SKM-1 treated with dmso at 0.1 percent for 144 hours (cell line): ENCODE measurements around the gene GOLGA3.
A peak's percentile ranks its signal among the peaks of the same experiment; 100 is the strongest.
"Not testable (repeated sequence)": the region's sequence is repeated elsewhere in the genome, so short reads cannot be mapped to it uniquely, and the experiment has no call there.

Source experiments
- DNase-seq: peaks from one replicate; lab custom pipeline; 2025; ENCODE audit not compliant: unreplicated experiment; lab: John Stamatoyannopoulos, UW

The GOLGA3 gene, protein sequence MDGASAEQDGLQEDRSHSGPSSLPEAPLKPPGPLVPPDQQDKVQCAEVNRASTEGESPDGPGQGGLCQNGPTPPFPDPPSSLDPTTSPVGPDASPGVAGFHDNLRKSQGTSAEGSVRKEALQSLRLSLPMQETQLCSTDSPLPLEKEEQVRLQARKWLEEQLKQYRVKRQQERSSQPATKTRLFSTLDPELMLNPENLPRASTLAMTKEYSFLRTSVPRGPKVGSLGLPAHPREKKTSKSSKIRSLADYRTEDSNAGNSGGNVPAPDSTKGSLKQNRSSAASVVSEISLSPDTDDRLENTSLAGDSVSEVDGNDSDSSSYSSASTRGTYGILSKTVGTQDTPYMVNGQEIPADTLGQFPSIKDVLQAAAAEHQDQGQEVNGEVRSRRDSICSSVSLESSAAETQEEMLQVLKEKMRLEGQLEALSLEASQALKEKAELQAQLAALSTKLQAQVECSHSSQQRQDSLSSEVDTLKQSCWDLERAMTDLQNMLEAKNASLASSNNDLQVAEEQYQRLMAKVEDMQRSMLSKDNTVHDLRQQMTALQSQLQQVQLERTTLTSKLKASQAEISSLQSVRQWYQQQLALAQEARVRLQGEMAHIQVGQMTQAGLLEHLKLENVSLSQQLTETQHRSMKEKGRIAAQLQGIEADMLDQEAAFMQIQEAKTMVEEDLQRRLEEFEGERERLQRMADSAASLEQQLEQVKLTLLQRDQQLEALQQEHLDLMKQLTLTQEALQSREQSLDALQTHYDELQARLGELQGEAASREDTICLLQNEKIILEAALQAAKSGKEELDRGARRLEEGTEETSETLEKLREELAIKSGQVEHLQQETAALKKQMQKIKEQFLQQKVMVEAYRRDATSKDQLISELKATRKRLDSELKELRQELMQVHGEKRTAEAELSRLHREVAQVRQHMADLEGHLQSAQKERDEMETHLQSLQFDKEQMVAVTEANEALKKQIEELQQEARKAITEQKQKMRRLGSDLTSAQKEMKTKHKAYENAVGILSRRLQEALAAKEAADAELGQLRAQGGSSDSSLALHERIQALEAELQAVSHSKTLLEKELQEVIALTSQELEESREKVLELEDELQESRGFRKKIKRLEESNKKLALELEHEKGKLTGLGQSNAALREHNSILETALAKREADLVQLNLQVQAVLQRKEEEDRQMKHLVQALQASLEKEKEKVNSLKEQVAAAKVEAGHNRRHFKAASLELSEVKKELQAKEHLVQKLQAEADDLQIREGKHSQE (N-terminal part only)

DNA sequence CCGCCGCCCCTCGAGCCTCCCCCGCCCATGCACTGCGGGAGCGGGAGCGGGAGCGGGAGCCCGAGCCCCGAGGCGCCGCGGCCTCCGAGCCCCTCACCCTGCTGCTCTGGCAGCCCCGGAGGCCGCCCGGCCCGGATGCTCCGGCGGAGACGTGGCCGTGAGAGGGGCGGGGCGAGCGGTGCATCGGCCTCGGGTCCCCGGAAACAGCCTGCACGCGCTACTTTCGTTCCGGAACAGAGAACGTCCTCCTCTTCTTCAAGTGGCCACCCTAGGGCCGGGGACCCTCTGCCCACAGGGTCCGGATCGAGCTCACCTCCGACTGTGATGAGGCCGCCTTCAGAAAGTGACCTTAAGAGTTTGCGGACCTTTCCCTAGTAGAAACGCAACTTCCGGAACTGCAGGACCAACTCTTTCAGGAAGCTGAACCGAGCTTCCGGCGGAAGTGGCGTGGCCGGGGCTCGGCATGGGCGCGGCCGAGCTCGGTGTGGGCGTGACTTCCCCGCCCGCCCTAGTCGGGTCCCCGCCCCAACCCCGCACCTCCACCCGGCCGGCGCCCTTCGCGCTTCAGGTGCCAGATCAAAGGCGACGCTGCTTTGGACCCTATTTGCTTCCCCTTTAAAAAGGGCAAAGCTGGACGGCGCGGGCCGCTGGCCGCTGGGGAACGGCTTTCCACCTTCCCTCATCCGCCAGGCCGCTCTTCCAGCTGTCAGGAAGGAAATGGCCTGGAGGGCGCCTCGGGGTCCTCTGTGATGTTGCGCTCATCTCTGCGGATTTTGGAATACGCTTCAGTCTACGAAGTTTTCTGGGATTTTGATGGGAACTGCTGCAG lies at the start of gene GOLGA3:
GOLGA3 (minus strand) TSS at position 164 of the 829 bp plus-strand sequence. CDS start 6,741 bp downstream, outside the sequence.
- DNase-seq: peak; percentile 39

DNA sequence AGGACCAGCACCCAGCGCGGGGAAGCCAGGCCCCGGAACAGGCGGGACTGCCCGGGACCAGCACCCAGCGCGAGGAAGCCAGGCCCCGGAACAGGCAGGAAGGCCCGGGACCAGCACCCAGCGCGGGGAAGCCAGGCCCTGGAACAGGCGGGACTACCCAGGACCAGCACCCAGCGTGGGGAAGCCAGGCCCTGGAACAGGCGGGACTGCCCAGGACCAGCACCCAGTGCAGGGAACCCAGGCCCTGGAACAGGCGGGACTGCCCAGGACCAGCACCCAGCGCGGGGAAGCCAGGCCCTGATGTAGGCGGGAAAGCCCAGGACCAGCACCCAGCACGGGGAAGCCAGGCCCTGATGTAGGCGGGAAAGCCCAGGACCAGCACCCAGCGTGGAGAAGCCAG lies 46.0 kb upstream of the GOLGA3 start:
- not testable (repeated sequence) for DNase-seq

DNA sequence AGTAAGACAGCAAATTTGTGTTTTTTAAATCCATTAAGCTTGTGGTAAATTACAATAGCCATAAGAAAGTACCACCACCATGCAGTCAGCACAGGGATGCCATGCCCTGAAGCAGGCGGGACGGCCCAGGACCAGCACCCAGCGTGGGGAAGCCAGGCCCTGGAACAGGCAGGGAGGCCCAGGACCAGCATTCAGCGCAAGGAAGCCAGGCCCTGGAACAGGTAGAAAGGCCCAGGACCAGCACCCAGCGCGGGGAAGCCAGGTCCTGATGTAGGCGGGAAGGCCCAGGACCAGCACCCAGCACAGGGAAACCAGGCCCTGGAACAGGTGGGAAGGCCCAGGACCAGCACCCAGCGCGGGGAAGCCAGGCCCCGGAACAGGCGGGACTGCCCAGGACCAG lies 45.5 kb upstream of the GOLGA3 start:
- no peak for DNase-seq

DNA sequence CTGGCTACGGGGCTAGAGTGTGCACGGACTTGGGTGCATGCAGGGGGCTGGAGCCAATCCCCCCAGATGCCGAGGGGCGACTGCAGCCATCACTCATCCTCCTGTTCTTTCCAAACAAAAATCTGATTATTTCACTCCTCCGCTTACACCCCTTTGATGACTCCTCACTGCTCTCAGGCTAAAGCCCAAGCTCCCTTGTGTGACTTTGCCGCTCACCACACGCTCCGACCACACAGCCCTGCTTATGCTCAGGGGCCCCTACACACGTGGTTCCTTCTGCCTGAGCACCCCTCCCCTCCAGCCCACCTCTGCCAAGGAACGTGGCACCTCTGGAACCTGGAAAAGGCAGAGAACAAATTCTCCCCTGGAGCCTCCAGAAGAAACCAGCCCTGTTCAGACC lies 45.1 kb upstream of the GOLGA3 start:
- DNase-seq: no peak

DNA sequence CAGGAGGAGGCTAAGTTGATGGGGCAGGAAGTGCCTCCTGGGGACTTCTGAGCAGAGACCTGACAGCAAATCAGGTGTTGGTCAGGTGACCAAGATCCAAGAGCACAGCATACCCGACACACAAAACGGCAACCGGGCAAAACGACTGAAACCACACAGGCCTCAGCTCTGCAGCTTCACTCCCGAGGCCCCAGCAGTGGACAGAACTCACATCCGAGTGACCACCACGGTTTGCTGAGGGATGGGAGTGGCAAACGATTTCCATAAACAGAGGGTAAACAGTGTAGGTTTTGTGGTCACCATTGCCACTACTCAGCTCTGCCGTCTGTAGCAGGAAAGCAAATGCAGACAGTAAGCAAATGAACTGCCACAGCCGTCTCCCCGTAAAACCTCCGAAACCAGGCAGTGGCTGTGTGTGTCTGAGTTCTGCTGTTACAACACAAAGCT lies 44.3 kb upstream of the GOLGA3 start:
- DNase-seq: no peak

DNA sequence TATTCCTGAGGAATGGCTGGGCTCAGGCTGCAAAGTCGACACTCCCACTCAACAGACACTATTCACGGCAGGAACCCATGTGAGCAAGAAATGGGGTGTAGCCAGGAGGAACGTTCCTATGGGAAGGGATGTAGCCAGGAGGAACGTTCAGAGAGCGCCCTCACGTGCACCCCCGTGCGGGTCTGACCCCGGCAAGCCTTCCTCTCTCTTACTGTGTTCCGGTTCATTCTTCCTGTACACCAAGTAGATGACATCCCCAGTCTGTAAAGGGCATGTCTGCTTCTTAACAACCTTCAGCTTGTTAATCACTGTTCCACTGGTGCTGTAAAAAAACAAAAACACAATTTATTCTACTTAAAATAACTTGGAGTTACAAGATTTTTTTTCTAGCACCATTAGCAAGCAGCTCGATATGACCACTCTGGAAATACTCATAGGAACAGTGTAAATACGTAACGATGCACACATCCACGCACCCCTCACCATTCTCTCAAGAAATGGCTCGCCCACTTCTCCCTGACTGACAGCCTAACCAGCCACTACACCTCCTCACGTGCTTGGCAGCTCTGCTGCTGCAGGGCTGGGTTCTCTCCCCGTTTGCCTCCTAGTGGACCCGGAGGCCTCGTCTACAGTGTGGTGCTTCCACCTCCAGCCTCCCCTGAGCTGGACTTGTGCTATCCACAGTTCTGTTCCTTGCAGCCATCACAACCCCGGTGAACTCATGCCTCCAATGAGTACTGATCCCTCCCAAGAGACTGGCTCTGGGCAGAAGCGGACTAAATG lies 43.6 kb upstream of the GOLGA3 start:
- DNase-seq: no peak

DNA sequence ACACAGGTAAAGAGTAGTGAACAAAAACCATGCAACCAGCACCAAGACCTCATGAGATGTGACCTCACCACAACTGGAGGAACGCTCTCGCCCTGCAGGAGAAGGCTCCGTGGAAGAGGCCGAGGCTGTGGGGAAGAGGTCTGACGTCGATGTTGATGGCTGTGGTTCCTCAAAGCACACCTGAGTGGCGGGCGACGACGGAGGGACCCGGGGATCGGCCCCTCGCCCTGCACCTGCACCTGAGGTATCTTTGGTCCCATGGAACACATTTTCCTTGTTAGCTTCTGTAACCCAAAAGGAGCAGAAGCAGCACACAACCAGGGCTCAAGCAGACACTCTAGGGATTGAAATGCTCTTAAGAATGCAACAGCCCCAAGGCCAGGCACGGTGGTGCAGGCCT lies 40.9 kb upstream of the GOLGA3 start:
- DNase-seq: no peak

DNA sequence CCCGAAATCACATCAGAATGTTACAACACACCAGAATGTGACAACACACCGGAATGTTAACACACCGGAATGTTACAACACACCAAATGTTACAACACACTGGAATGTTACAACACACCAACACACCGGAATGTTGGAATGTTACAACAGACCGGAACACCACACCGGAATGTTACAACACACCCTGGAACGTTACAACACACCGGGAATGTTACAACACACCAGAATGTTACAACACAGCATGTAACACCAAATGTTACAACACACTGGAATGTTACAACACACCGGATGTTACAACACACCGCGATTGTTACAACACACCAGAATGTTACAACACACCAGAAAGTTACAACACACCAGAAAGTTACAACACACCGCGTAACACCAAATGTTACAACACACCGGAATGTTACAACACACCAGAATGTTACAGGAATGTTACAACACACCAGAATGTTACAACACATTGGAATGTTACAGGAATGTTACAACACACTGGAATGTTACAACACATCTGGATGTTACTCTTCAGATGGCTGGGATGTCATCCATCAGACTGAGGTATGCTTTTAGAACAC lies 37.7 kb upstream of the GOLGA3 start:
- DNase-seq: no peak

DNA sequence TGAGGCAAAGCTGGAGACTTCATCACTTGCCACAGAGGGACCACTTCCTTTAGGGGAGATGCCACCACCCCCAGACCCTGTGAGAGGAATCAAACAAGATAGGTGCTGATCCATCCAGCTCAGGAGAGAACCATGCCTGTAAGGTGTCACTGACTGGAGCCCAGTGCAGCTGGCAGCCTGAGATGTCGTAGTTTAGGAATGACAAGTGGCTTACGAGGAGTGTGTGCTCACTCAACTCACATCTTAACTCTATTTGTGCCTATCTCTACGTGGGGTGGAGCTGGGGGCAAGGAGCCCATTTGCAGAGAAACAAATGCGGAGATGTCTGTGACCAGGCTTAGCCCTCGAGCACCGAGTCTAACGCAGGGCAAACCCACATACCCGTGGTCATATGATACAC lies 32.9 kb upstream of the GOLGA3 start:
- no peak for DNase-seq

DNA sequence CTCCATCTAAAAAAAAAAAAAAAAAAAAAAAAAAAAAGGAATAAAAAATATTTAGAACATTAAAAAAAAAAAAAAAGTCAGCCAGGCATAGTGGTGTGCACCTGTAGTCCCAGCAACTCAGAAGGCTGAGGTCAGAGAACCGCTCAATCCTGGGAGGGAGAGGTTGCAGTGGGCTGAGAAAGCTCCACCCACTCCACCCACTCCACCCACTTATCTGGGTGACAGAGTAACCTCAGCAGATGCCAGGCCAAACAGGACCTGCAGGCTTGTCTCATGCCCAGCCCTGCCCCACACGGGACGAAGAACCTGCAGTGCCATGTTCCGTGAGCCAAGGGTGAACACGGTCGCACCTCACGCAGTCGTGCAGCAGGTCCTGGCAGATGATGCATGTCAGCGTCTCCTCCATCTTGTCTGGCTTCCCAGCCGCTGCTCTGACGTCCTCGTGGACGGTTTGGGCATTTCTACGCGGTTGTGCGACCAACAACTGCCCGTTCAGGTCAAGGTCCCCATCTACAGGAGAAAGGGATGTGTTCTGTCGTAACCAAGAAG lies 30.1 kb upstream of the GOLGA3 start:
- no peak for DNase-seq

DNA sequence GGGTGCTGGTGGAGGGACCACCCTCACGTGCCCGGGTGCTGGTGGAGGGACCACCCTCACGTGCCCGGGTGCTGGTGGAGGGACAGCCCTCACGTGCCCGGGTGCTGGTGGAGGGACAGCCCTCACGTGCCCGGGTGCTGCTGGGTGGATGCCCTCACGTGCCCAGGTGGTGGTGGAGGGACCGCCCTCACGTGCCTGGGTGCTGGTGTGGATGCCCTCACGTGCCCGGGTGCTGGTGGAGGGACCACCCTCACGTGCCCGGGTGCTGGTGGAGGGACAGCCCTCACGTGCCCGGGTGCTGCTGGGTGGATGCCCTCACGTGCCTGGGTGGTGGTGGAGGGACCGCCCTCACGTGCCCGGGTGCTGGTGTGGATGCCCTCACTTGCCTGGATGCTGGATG lies 28.4 kb upstream of the GOLGA3 start:
- DNase-seq: not testable (repeated sequence)

DNA sequence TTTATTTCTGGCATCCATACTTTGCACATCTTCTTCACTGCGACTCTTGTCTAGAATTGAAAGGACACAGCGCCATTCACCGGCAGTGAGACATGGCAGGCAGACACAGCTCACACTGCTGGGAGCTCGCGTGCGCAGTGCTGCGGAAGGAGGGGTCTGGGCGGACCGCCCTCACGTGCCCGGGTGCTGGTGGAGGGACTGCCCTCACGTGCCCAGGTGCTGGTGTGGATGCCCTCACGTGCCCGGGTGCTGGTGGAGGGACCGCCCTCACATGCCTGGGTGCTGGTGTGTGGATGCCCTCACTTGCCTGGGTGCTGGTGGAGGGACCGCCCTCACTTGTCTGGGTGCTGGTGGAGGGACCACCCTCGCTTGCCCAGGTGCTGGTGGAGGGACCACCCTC lies 27.9 kb upstream of the GOLGA3 start:
- DNase-seq: no peak

DNA sequence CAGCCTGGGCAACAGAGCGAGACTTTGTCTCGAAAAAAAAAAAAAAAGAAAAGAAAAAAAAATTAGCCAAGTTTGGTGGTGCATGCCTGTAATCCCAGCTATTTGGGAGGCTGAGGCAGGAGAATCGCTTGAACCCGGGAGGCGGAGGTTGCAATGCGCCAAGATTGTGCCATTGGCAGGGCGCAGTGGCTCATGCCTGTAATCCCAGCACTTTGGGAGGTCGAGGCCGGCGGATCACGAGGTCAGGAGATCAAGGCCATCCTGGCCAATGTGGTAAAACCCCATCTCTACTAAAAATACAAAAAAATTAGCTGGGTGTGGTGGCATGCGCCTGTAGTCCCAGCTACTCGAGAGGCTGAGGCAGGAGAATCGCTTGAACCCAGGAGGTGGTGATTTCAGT lies 26.5 kb upstream of the GOLGA3 start:
- not testable (repeated sequence) for DNase-seq

DNA sequence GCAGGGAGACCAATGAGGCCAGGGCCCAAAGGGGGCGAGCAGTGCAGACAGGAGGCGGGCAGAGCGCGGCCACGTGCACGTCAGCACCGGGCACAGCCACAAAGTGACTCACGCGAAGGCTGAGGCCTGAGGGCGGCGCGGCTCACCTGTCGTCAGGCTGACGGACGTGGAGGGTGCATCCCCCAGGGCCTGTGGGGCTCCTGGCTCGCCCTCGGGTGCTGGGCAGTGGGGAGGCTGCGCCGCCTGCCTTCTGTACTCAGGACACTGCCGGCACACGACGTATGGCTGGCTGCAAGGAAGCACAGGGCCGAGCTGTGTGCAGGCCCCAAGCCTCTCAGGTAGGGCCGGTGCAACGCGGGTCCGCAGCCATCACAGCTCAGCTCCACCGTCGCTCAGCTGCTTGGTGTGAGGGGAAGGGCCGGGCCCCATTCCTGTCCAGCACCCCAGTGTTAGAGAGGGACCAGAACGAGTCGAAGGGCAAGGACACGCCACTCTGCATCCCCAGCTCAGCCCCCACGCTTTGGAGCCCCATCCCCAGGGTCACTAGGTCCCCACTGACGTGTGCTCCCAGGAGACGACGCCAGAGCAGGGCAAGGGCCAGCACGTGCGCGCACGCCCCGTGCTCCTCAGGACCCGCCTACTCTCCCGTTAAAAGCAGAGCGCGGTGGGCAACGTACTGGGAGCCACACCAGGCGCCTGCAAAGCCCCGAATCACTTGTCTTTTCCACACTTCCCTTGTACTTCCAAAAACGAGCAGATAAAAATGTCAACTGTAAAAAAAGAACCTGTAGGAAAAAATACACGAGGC lies 24.8 kb upstream of the GOLGA3 start:
- no peak for DNase-seq

DNA sequence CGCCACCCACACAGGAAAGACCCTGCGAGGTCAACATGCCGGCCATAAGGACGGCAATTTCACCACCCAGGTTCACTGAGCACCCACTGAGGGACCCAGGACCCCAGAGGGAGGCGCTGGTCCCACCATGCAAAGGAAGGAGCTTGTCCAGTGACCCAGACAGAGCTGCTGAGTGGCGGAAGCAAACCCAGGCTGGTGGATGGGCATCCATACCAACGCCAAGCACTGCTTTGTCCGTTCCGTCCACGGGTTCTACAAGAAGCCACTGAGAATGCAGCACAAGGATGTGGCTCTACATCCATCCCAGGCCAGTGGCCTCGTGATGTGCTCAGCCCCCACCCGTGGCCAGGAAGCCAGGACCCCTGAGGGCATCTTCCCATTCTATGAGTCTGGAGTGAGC lies 23.8 kb upstream of the GOLGA3 start:
- DNase-seq: no peak

DNA sequence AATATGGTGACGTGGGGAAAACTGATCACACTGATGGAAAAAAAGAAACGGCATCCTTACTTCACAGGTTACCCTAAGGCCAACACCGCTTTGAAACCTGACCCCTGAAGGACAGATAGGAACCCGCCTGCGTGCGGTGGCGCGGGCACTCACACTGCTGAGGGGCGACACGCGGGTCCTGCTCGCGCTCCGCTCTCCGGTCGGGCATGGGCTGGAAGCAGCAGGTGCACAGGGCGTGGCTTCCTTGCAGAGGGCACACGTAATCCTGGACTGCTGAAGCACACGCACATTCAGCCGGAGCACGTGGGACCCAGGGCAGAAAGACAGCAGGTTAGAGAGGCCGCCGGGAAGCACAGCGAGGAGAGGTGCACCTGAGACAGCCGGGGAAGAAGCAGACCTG lies 22.8 kb upstream of the GOLGA3 start:
- no peak for DNase-seq

DNA sequence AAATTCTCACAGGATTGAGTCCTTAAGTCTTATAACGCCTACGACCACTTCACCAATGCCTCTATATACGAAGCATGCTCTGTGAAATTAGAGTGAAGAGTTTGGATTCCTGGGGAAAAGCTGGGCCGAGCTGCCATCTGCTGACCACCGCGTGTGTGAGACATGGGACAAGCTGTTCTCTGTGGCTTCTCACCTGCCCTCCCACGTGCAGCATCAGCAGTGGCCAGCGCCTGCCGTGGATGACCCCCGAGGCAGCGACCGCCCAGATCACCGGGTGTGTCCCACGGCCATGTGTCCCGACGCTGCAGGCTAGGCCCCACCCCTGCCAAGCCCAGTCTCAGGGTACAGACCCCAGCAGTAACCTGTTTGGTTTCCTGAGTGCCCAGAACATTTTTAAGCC lies 21.6 kb upstream of the GOLGA3 start:
- DNase-seq: no peak

DNA sequence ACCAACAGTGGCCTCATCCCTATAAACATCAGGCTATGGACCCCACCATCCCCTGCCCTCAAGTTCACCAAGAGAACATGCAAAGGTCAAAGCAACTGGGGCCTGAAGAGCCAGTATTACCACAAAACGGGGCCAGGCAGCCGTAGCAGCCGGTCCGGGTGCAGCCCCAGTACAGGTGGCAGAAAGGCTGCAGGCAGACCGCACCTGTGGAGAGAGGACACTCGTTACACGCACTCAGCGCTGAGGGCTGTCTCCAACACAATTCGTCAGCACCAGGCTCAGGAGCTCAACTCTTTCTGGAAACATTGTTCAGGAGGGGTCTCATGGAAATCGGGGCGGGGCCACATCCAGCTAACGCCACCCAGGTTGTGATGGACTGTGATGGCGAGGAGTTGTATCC lies 19.9 kb upstream of the GOLGA3 start:
- DNase-seq: no peak
